ENCODE measurements around the gene MARVELD3. TPM values are rescaled to one million over a fixed set of nuclear protein-coding genes. Genes with fewer than 3 reads are reported as not detected.
"Not testable (repeated sequence)": the region's sequence is repeated elsewhere in the genome, so short reads cannot be mapped to it uniquely, and the experiment has no call there.

The MARVELD3 gene
- total RNA-seq, 1 experiment from 2014 or later: 27.0 TPM

DNA sequence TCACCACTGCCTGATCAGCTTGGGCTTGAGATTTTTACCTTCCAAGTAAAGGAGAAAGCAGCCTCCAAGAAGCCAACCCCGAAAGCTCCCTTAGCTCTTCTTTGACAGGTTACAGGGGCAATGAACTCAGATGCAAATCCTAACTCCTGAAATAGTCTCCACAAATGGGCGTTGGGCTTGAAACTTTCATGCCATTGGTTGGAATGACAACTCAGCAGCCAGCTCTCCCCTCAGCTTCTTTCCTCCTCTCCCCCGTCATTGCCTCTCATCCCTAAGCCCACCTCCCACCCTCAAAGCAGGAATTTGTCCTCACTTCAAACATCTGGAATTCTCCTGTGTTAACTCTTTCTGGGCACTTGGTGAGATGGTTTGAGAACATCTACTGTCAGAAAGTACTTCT, 49.0 kb upstream of the MARVELD3 start, which contains the start of gene TAT:
TSS of gene TAT (minus strand) at position 122 of the 400 bp plus-strand sequence. CDS start 677 bp downstream, outside the sequence.
- Histone ChIP-seq H3K4me2 (ENCODE audit: insufficient read depth, insufficient read length, low read length) (no peak within 1 kb of the TSS), H3K27ac (ENCODE audit: insufficient read length, low read depth, low read length) (no peak within 1 kb of the TSS), H4K20me1 (ENCODE audit: control insufficient read depth, insufficient read depth, insufficient read length) (no peaks in the 10 kb centered on the region), H4K8ac (replicated peaks; ENCODE audit: insufficient read length, low read depth, low read length) (no peak within 1 kb of the TSS), H2BK20ac (ENCODE audit: low read depth, low read length, poor library complexity, severe bottlenecking) (no peak within 1 kb of the TSS), H3K9ac (ENCODE audit: extremely low read depth, insufficient read length, low read length) (no peak within 1 kb of the TSS), H3K9me3 (ENCODE audit: control insufficient read depth, low read depth, low read length) (no peaks in the 10 kb centered on the region), H3K18ac (ENCODE audit: insufficient read length, low read depth, low read length) (no peak within 1 kb of the TSS), H3K23me2 (ENCODE audit: insufficient read length, low read depth, low read length, poor library complexity, severe bottlenecking) (no peaks in the 10 kb centered on the region), H3K79me1 (ENCODE audit: insufficient read depth, low read depth, low read length, poor library complexity, severe bottlenecking) (no peaks in the 10 kb centered on the region), H3T11ph (ENCODE audit: low read length) (no peak within 1 kb of the TSS), H4K5ac (ENCODE audit: insufficient read length, low read depth, low read length) (no peak within 1 kb of the TSS), H3K79me2 (ENCODE audit: insufficient read depth, low read length) (no peaks in the 10 kb centered on the region), H4K91ac (ENCODE audit: insufficient read length, low read depth, low read length) (no peak within 1 kb of the TSS), H3K23ac (ENCODE audit: insufficient read length, low read depth, low read length) (no peak within 1 kb of the TSS), H2BK15ac (ENCODE audit: low read depth, low read length) (no peak within 1 kb of the TSS), H2AK5ac (ENCODE audit: insufficient read length, low read length) (no peak within 1 kb of the TSS), H3K4me1 (ENCODE audit: insufficient read depth, low read length) (no peaks in the 10 kb centered on the region), H2BK12ac (ENCODE audit: insufficient read length, low read depth, low read length) (no peak within 1 kb of the TSS), H3K27me3 (ENCODE audit: insufficient read depth, low read length) (no peaks in the 10 kb centered on the region), H2BK5ac (ENCODE audit: insufficient read length, low read length) (no peak within 1 kb of the TSS), H3K4ac (ENCODE audit: low read depth, low read length) (no peak within 1 kb of the TSS), H3K56ac (ENCODE audit: insufficient read length, low read depth, low read length) (no peak within 1 kb of the TSS), H2BK120ac (ENCODE audit: low read depth, low read length, poor library complexity, severe bottlenecking) (no peak within 1 kb of the TSS), H3K14ac (ENCODE audit: insufficient read depth, low read length) (no peak within 1 kb of the TSS), H2AFZ (ENCODE audit: low read length) (no peak within 1 kb of the TSS)
- peaks cover 3 to 5% of the 10 kb centered on the region in 2 experiments; a peak in 3 of 4 replicates for H3K4me1 Mint-ChIP-seq
- no peak within 1 kb of the TSS for H3K27ac Mint-ChIP-seq
- TF ChIP-seq, protein P1, sequence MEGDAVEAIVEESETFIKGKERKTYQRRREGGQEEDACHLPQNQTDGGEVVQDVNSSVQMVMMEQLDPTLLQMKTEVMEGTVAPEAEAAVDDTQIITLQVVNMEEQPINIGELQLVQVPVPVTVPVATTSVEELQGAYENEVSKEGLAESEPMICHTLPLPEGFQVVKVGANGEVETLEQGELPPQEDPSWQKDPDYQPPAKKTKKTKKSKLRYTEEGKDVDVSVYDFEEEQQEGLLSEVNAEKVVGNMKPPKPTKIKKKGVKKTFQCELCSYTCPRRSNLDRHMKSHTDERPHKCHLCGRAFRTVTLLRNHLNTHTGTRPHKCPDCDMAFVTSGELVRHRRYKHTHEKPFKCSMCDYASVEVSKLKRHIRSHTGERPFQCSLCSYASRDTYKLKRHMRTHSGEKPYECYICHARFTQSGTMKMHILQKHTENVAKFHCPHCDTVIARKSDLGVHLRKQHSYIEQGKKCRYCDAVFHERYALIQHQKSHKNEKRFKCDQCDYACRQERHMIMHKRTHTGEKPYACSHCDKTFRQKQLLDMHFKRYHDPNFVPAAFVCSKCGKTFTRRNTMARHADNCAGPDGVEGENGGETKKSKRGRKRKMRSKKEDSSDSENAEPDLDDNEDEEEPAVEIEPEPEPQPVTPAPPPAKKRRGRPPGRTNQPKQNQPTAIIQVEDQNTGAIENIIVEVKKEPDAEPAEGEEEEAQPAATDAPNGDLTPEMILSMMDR (conservative IDR thresholded peaks at IDR 0.05): no peak
- H3K9me3 Mint-ChIP-seq: no peaks in the 10 kb centered on the region
- no peaks in the 10 kb centered on the region for H3K36me3 Mint-ChIP-seq (ENCODE audit: insufficient read depth in 1 of 3, low read depth in 3 of 3)
- WGBS (ENCODE audit: extremely low coverage, insufficient read length, low lambda C conversion rate): no CpG with 5 or more reads among the region's 3 CpGs
- H3K27me3 Mint-ChIP-seq (ENCODE audit: low read depth): peaks cover 18% of the 10 kb centered on the region
- DNase-seq: no peak
- H3K4me3 Mint-ChIP-seq: no peak within 1 kb of the TSS

DNA sequence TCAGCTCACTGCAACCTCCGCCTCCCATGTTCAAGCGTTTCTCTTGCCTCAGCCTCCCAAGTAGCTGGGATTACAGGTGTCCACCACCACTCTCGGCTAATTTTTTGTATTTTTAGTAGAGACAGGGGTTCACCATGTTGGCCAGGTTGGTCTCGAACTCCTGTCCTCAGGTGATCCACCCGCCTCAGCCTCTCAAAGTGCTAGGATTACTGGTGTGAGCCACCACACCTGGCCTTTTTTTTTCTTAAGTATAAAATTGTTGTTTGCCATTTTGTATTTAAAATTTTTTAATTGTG, 43.5 kb upstream of the MARVELD3 start:
- peaks cover 10% of the 10 kb centered on the region for H3K27me3 Mint-ChIP-seq (ENCODE audit: low read depth)
- H3K27ac ChIP-seq (ENCODE audit: insufficient read length, low read depth, low read length); H3K27ac Mint-ChIP-seq; H3K4me3 Mint-ChIP-seq; H2AK5ac ChIP-seq (ENCODE audit: insufficient read length, low read length); H3K9me3 Mint-ChIP-seq; H2BK5ac ChIP-seq (ENCODE audit: insufficient read length, low read length); H2AFZ ChIP-seq (ENCODE audit: low read length); H2BK120ac ChIP-seq (ENCODE audit: low read depth, low read length, poor library complexity, severe bottlenecking); DNase-seq; H2BK20ac ChIP-seq (ENCODE audit: low read depth, low read length, poor library complexity, severe bottlenecking); H3K23ac ChIP-seq (ENCODE audit: insufficient read length, low read depth, low read length); H2BK12ac ChIP-seq (ENCODE audit: insufficient read length, low read depth, low read length); H4K8ac ChIP-seq (replicated peaks; ENCODE audit: insufficient read length, low read depth, low read length); H3K79me2 ChIP-seq (ENCODE audit: insufficient read depth, low read length); H3K23me2 ChIP-seq (ENCODE audit: insufficient read length, low read depth, low read length, poor library complexity, severe bottlenecking); H3K36me3 Mint-ChIP-seq (ENCODE audit: insufficient read depth in 1 of 3, low read depth in 3 of 3); H3K4me1 Mint-ChIP-seq; H3T11ph ChIP-seq (ENCODE audit: low read length); H2BK15ac ChIP-seq (ENCODE audit: low read depth, low read length); H3K56ac ChIP-seq (ENCODE audit: insufficient read length, low read depth, low read length); H3K27me3 ChIP-seq (ENCODE audit: insufficient read depth, low read length); H3K9ac ChIP-seq (ENCODE audit: extremely low read depth, insufficient read length, low read length); H4K20me1 ChIP-seq (ENCODE audit: control insufficient read depth, insufficient read depth, insufficient read length); H3K79me1 ChIP-seq (ENCODE audit: insufficient read depth, low read depth, low read length, poor library complexity, severe bottlenecking); H3K4me2 ChIP-seq (ENCODE audit: insufficient read depth, insufficient read length, low read length); H3K4ac ChIP-seq (ENCODE audit: low read depth, low read length); H4K5ac ChIP-seq (ENCODE audit: insufficient read length, low read depth, low read length); H3K18ac ChIP-seq (ENCODE audit: insufficient read length, low read depth, low read length); H3K4me1 ChIP-seq (ENCODE audit: insufficient read depth, low read length); H4K91ac ChIP-seq (ENCODE audit: insufficient read length, low read depth, low read length); H3K9me3 ChIP-seq (ENCODE audit: control insufficient read depth, low read depth, low read length); H3K14ac ChIP-seq (ENCODE audit: insufficient read depth, low read length): not testable (repeated sequence)
- WGBS (ENCODE audit: extremely low coverage, insufficient read length, low lambda C conversion rate): no CpG with 5 or more reads among the region's 5 CpGs

Data from H9 (cell line).